Stimulated activated CD8-positive, alpha-beta memory T cell treated with anti-CD3 and anti-CD28 coated beads, Interleukin-12 subunit alpha, Interleukin-12 subunit beta, amount 100 ng/mL, for 24 hours (primary cell): Measurements from ENCODE around the gene ETNK2.

Experiments used
- DNase-seq: peaks from one replicate; pipeline ENCODE4 v3.0.0-alpha.2; 2020; ENCODE audit errors: extremely low read depth

Gene ETNK2

GRCh38 chr1:204147406-204148383 is 4.1 kb downstream of the ETNK2 start:
- DNase-seq: no peak

DNA sequence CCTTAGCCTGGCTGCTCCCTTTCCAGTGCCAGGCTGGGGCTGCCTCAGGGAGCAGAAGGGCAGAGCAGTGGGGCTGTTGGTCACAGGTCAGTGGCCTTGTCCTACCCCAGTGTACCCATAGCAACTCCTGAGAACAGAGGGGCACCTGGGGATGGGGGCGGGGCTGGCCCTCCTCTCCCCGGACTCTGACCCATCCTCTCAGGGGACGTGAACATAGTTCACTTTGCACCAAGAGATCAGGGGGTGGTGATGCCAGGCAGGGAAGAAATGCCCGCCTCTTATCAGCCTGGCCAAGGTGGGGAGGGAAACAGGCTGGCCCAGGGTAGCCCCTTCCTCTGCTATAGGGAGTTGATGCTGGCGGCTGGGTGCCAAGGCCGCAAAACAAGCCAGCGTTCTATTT is 4.9 kb downstream of the ETNK2 start:
- DNase-seq: no peak

DNA sequence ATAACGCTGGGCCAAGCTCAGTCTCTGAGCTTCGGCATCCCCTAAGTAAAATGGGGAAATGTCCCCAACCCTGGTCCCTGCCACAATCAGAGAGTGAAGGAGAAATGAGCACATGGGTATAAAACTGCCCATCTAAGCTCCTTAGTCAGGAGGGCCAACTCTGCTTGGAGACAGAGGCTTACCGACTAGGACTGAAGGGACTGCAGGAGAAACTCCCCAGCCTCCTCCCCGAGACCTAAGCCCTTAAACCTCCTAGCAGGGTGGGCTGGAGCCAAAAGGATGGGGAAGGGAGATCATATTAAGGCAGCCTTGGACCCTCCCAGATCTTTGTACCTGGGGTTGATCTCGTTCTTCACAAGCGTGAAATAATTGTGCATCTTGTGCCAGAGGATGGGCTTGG is 5.5 kb downstream of the ETNK2 start:
- DNase-seq: no peak

DNA sequence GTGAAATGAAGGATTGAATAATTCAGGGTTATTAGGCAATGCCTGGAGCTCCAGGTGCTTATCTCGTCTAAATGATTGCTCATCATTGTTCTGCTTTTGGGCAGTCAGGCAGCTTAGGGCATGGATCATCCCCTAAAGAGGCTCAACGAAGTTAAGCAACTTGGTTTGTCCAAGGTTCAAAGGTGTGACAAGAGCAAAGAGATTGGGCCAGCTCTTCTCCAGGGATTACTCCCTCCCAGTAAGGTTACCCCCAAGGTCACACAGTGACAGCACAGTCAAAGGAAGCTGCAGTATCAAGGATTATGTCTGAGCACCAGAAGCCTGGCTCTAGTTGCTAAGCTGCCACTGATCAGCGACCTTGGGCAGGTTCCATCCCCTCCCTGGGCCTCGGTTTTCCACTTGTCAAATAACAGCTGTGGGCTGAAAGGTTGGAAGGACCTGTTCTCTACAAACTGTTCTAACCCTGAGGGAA is 6.8 kb downstream of the ETNK2 start:
- no peak for DNase-seq

- DNase-seq: no peak
Observed at GRCh38 chr1:204143276-204144041, 8.4 kb downstream of the ETNK2 start.

DNA sequence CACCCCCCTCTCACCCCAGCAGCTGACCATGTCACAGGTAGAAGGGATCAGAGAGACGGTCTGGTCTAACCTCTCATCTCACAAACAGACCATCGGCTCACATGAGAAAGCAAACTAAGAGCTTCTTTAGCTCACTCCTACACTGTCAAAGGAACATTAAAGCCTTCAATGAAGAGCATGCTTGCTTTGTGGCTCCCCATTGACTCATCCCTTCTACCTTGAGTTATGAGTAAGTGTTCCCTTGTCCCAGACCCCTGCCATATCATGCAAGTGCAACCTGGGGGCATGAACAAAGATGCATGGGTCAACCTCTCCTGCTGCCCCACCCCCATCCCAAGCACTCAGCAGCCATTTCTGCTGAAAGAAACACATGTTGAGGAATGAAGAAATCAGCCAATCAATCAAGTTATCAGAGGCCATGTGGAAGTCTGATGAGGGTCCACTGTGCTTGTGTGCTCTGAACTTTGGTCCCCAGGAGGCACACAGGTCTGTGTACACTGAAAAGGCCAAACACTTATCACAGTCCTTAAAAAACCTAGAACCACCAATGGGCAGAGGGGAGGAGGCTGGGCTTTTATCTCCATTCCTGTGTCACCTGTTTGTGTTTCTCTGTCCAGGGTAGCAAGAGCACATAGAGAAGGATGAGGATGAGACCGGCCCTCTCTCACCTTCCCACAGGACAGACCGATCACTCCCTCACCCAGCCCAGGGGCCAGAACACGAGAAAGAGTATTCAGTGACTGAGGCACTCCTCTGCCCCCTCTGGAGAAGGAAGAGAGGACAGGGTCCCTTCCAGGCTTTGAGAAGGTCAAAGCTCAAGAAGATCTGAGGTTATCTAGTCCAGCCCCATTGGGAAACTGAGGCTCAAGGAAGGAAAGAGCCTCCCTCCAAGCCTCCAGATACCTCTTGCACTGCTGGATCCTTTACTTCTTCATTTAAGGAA is 9.5 kb downstream of the ETNK2 start:
- no peak for DNase-seq

DNA sequence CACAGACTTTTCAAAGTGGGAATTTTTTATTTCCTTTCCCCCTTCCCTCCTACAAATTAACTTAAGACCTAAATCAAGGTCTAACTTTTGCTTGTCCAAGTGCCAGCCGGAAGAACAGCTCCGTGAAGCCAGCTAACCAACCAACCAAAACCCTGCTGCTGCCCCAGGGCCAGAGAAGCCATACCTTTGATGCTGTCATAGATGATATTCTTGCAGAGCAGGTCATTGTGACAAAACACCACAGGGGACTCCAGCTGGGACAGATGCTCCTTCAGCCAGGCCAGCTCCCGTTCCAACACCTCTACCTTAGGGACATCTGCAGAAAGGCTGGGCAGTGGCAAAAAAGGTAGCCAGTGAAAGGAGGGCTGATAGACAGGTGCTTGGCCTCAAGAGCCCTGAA is 10.7 kb downstream of the ETNK2 start:
- no peak for DNase-seq

- DNase-seq: no peak
Observed at GRCh38 chr1:204139952-204140351, 11.9 kb downstream of the ETNK2 start.

- DNase-seq: no peak
Observed at GRCh38 chr1:204139088-204139487, 12.8 kb downstream of the ETNK2 start.

- no peak for DNase-seq
Observed at GRCh38 chr1:204136814-204137213, 15.0 kb downstream of the ETNK2 start.

- no peak for DNase-seq
Observed at GRCh38 chr1:204134103-204134502, 17.7 kb downstream of the ETNK2 start.

- no peak for DNase-seq
Observed at GRCh38 chr1:204132718-204133117, 19.1 kb downstream of the ETNK2 start.

DNA sequence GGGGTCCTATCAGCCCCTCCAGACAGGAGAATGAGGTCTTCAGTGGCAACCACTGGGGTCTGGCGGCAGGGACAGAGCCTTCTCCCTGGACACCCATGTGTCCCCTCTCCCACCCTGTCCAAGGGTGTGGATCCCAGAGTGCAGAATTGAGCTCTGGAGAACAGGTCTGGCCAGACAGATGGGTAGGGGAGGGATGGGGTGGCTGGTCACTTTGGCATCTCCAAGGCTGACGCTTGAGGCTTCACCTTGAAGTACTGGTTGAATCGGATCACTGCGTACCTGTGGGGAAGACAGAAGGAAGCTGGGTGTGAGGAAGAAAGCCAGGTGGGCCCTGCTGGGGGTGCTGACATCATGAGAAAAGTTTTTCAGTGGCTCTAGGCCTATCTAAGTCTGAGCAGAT is 19.9 kb downstream of the ETNK2 start:
- DNase-seq: no peak

DNA sequence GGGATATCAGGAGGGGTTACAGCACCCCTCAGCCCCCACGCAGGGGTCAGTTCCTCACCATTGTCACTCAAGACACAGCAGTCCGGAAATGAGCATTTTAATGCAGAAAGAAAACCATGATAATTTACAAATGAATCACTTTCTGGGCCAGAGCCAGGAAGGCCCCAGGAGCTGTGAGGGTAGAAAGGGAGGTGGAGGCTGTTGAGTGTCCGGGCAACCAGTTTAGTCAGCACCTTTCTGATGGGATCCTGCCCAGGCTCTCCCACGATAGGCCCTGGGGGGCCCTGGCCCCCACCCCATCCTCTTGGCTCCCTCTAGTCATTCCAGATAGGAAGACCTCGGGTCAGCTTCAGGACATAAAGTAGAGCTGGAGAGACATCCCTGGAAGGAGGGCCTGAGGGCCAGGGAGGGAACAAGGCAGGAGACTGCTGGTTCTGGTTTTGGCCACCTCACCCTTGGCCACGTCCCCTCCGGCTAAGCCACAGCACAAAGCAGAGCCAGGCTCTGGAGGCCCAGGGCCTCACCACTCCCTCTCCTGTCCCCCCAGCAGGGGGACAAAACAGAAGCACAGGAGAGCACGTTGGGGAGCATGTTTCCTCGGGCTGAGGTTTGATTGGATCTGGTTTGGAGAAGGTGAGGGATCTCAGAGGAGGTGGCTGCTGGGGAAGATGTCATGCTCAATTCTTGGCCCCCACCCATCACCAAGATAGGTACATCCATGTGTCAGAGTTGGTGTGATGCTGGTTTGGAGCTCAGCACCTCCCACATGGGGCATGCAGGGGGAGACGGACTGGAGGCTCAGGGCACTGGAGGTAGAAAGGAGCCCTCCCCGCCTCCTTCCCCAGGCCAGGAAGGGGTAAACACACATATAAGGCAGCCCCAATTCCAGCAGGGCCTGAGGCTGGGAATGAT is 20.6 kb downstream of the ETNK2 start:
- no peak for DNase-seq

DNA sequence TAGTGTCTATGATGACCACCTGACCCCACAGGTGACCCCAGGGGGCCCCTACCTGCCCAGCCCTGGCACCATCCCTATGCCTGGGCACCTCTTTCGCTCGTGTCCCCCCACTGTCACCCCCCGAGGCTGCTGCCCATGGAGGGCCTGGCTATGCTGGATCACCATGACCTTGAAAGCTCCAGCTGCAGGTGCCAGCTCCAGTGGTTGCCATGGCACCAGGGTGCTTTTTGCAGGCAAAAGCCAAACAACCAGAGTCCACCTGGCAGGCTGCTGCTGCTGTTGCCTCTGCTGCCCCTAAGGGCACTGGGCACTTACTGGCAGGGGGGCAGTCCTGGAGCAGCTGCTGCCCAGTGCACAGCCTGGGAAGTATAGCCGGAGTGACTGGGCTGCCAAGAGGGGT is 21.7 kb downstream of the ETNK2 start:
- no peak for DNase-seq

- peak; percentile 28 for DNase-seq
Observed at GRCh38 chr1:204128964-204129896, 22.6 kb downstream of the ETNK2 start.

GRCh38 chr1:204128464-204128963 is 23.3 kb downstream of the ETNK2 start:
- no peak for DNase-seq

GRCh38 chr1:204127597-204128242 is 24.1 kb downstream of the ETNK2 start:
- no peak for DNase-seq

- no peak for DNase-seq
Observed at GRCh38 chr1:204126956-204127355, 24.9 kb downstream of the ETNK2 start.
